Right lobe of liver (tissue), 4 donors: Measurements from ENCODE around the gene PCDH15.

Experiments
- CTCF ChIP-seq, 4 donors: fragments of 200-600 bp in 3 of 4; fragments of 450-650 bp in 1 of 4; IDR thresholded peaks; one replicate each; pipeline versions ENCODE4 v1.5.1 to v1.8.0; 2016 to 2022; ENCODE audit warnings: antibody characterized with exemption in 4 of 4, mild to moderate bottlenecking in 2 of 4
- POLR2A ChIP-seq: fragments of 450-650 bp; IDR thresholded peaks from one replicate; pipeline ENCODE4 v1.6.1; 2017; ENCODE audit warnings: antibody characterized with exemption, mild to moderate bottlenecking
- donor health status: DM: no; HTN: no; CAD: no.
- donor health status: DM: no; HTN: no; CAD: no.
- donor health status: DM: no; HTN: yes; CAD: no.

- TF ChIP-seq CTCF (IDR thresholded peaks at IDR 0.05) (no peak), POLR2A (no peak)
Measured at GRCh38 chr10:54335296-54335695, 465.7 kb downstream of the PCDH15 start.
